ENCODE results near the gene OR1A2. TPM values are rescaled to one million over a fixed set of nuclear protein-coding genes. Genes with fewer than 3 reads are reported as not detected.

The OR1A2 gene
- total and polyA plus RNA-seq, 2 experiments from 2014 or later: not detected

GRCh38 chr17:3207367-3207766 is 10.0 kb downstream of the OR1A2 start, which contains the start of gene OR1A1:
Gene OR1A1, plus strand, starts transcription at chr17:3207667. Its CDS starts 7,954 bp downstream, at chr17:3215621.
- Histone ChIP-seq H3F3A (replicated peaks; ENCODE audit: low read depth) (no peaks in the 10 kb centered on the region), H3K4me1 (ENCODE audit: insufficient read depth) (no peaks in the 10 kb centered on the region), H3K36me3 (ENCODE audit: insufficient read depth) (no peaks in the 10 kb centered on the region), H3K79me2 (replicated peaks; ENCODE audit: insufficient read depth) (no peaks in the 10 kb centered on the region), H3K4me3 (no peak within 1 kb of the TSS), H2AFZ (no peak within 1 kb of the TSS), H4K20me1 (replicated peaks; ENCODE audit: insufficient read depth) (no peaks in the 10 kb centered on the region), H3K27me3 (ENCODE audit: insufficient read depth) (no peaks in the 10 kb centered on the region), H3K27ac (ENCODE audit: low read depth) (no peak within 1 kb of the TSS), H3K9me2 (ENCODE audit: insufficient read depth) (peaks cover under 1% of the 10 kb centered on the region; the same call in 1 of the 2 replicates), H3K4me2 (no peak within 1 kb of the TSS)
- H3K4me3 Mint-ChIP-seq: no peak within 1 kb of the TSS
- H3K4me1 Mint-ChIP-seq: no peaks in the 10 kb centered on the region
- DNase-seq (ENCODE audit: low spot score) (no peak), ATAC-seq (no peak)
- no peak within 1 kb of the TSS for H3K27ac Mint-ChIP-seq
- no peaks in the 10 kb centered on the region for H3K27me3 Mint-ChIP-seq (ENCODE audit: insufficient read depth, low read depth, poor library complexity)
- TF ChIP-seq ETS1 (IDR thresholded peaks at IDR 0.05): no peak
- TF ChIP-seq POLR2AphosphoS5 (IDR thresholded peaks at IDR 0.05; ENCODE audit: low read depth): no peak
- TF ChIP-seq EZH2 (IDR thresholded peaks at IDR 0.05; ENCODE audit: low read depth, unreplicated experiment): no peak
- H3K36me3 Mint-ChIP-seq (ENCODE audit: low read depth): peaks cover 7% of the 10 kb centered on the region; the same call in 2 of the 3 replicates
- H3K9me3 Mint-ChIP-seq: peaks cover 68% of the 10 kb centered on the region

- H3K4me3 Mint-ChIP-seq: no peak overlapping the region
- H3K27ac Mint-ChIP-seq: no peak overlapping the region
- Histone ChIP-seq H4K20me1 (replicated peaks; ENCODE audit: insufficient read depth) (no peaks in the 10 kb centered on the region), H3K27me3 (ENCODE audit: insufficient read depth) (no peaks in the 10 kb centered on the region), H3F3A (replicated peaks; ENCODE audit: low read depth) (no peaks in the 10 kb centered on the region), H3K36me3 (ENCODE audit: insufficient read depth) (no peaks in the 10 kb centered on the region), H3K4me3 (no peak overlapping the region), H3K4me2 (no peak overlapping the region), H3K79me2 (replicated peaks; ENCODE audit: insufficient read depth) (no peaks in the 10 kb centered on the region), H3K9me2 (ENCODE audit: insufficient read depth) (peaks cover 10% of the 10 kb centered on the region), H3K4me1 (ENCODE audit: insufficient read depth) (no peaks in the 10 kb centered on the region), H3K27ac (ENCODE audit: low read depth) (no peak overlapping the region), H2AFZ (no peak overlapping the region)
- ATAC-seq: no peak
- peaks cover 74% of the 10 kb centered on the region for H3K9me3 Mint-ChIP-seq
- TF ChIP-seq NANOG (IDR thresholded peaks at IDR 0.05; ENCODE audit: borderline replicate concordance): no peak
- peaks cover 7% of the 10 kb centered on the region; the same call in 2 of the 3 replicates for H3K36me3 Mint-ChIP-seq (ENCODE audit: low read depth)
- H3K27me3 Mint-ChIP-seq (ENCODE audit: insufficient read depth, low read depth, poor library complexity): no peaks in the 10 kb centered on the region
- no peaks in the 10 kb centered on the region for H3K4me1 Mint-ChIP-seq
- DNase-seq (ENCODE audit: low spot score): no peak
These were observed 11.2 kb downstream of the OR1A2 start for GRCh38 chr17:3208484-3208883.

GRCh38 chr17:3213001-3213400 is 15.7 kb downstream of the OR1A2 start:
- Histone ChIP-seq H3K79me2 (replicated peaks; ENCODE audit: insufficient read depth) (no peaks in the 10 kb centered on the region), H3K4me2 (no peak overlapping the region), H3K27me3 (ENCODE audit: insufficient read depth) (no peaks in the 10 kb centered on the region), H4K20me1 (replicated peaks; ENCODE audit: insufficient read depth) (no peaks in the 10 kb centered on the region), H2AFZ (peak overlapping the region; percentile 3; the same call in 1 of the 2 replicates), H3F3A (replicated peaks; ENCODE audit: low read depth) (no peaks in the 10 kb centered on the region), H3K27ac (ENCODE audit: low read depth) (no peak overlapping the region), H3K9me2 (ENCODE audit: insufficient read depth) (peaks cover 10% of the 10 kb centered on the region), H3K4me1 (ENCODE audit: insufficient read depth) (no peaks in the 10 kb centered on the region), H3K4me3 (no peak overlapping the region), H3K36me3 (ENCODE audit: insufficient read depth) (no peaks in the 10 kb centered on the region)
- Mint-ChIP-seq H3K4me1 (no peaks in the 10 kb centered on the region), H3K27me3 (ENCODE audit: insufficient read depth, low read depth, poor library complexity) (peaks cover 2% of the 10 kb centered on the region), H3K36me3 (ENCODE audit: low read depth) (no peaks in the 10 kb centered on the region; the same call in 2 of the 3 replicates), H3K4me3 (no peak overlapping the region), H3K27ac (no peak overlapping the region), H3K9me3 (peaks cover 70% of the 10 kb centered on the region)
- ATAC-seq: no peak
- DNase-seq (ENCODE audit: low spot score): no peak
- TF ChIP-seq JUNB (IDR thresholded peaks at IDR 0.05; ENCODE audit: unreplicated experiment): no peak
- no peak for TF ChIP-seq ZNF462 (CRISPR knock-in tag; IDR thresholded peaks at IDR 0.05)
- TF ChIP-seq ZNF114 (CRISPR knock-in tag; IDR thresholded peaks at IDR 0.05): no peak
